ENCODE data around the gene ZNF575.

- TF ChIP-seq SP1 (IDR thresholded peaks at IDR 0.05) (no peak), CTCF (IDR thresholded peaks at IDR 0.05; ENCODE audit: low read depth, low read length, missing input control) (no peak)
Measured at GRCh38 chr19:43501661-43502418, 31.1 kb upstream of the ZNF575 start.
